HEK293 (cell line): ENCODE results near the gene STK11.
A peak's percentile ranks its signal among the peaks of the same experiment; 100 is the strongest.

Source experiments
- EGR2 ChIP-seq: fragments of 450-650 bp; formaldehyde crosslinking; IDR thresholded peaks from 2 replicates; pipeline ENCODE4 v1.5.1; 2016; ENCODE audit warnings: low read depth, missing biosample characterization, missing genetic modification characterization
- GFI1B ChIP-seq: fragments of 450-650 bp; formaldehyde crosslinking; IDR thresholded peaks from 2 replicates; pipeline ENCODE4 v1.5.1; 2016; ENCODE audit warnings: missing biosample characterization, missing genetic modification characterization
- HIC1 ChIP-seq: fragments of 450-650 bp; formaldehyde crosslinking; IDR thresholded peaks from 2 replicates; pipeline ENCODE4 v1.5.1; 2016; ENCODE audit warnings: missing biosample characterization, missing genetic modification characterization
- KLF1 ChIP-seq: fragments of 450-650 bp; formaldehyde crosslinking; IDR thresholded peaks from 2 replicates; pipeline ENCODE4 v1.5.1; 2016; ENCODE audit warnings: missing biosample characterization, missing genetic modification characterization
- PRDM10 ChIP-seq: fragments of 450-650 bp; formaldehyde crosslinking; IDR thresholded peaks from 2 replicates; pipeline ENCODE4 v1.5.1; 2016; ENCODE audit warnings: missing biosample characterization, missing genetic modification characterization
- WT1 ChIP-seq: fragments of 450-650 bp; formaldehyde crosslinking; IDR thresholded peaks from 2 replicates; pipeline ENCODE4 v1.5.1; 2016; ENCODE audit warnings: missing biosample characterization, missing genetic modification characterization
- ZBTB10 ChIP-seq: fragments of 450-650 bp; formaldehyde crosslinking; IDR thresholded peaks from 2 replicates; pipeline ENCODE4 v1.5.1; 2016; ENCODE audit warnings: missing biosample characterization, missing genetic modification characterization
- ZBTB11 ChIP-seq: fragments of 450-650 bp; formaldehyde crosslinking; conservative IDR thresholded peaks from 2 replicates; pipeline ENCODE4 v1.5.1; 2016; ENCODE audit warnings: low read depth, missing biosample characterization, missing genetic modification characterization
- ZBTB44 ChIP-seq: fragments of 450-650 bp; IDR thresholded peaks from 2 replicates; pipeline ENCODE4 v1.5.1; 2018; ENCODE audit warnings: missing biosample characterization, mild to moderate bottlenecking, missing genetic modification characterization
- ZFHX2 ChIP-seq: fragments of 450-650 bp; formaldehyde crosslinking; conservative IDR thresholded peaks from 2 replicates; pipeline ENCODE4 v1.5.1; 2016; ENCODE audit warnings: missing biosample characterization, missing genetic modification characterization
- ZFP37 ChIP-seq: fragments of 450-650 bp; formaldehyde crosslinking; IDR thresholded peaks from 2 replicates; pipeline ENCODE4 v1.5.1; 2016; ENCODE audit warnings: missing biosample characterization, missing genetic modification characterization
- ZFP41 ChIP-seq: fragments of 450-650 bp; formaldehyde crosslinking; IDR thresholded peaks from 2 replicates; pipeline ENCODE4 v1.5.1; 2016; ENCODE audit warnings: missing biosample characterization, missing genetic modification characterization, borderline replicate concordance
- ZNF10 ChIP-seq: fragments of 450-650 bp; formaldehyde crosslinking; IDR thresholded peaks from 2 replicates; pipeline ENCODE4 v1.5.1; 2017; ENCODE audit warnings: missing biosample characterization, missing genetic modification characterization
- ZNF112 ChIP-seq: fragments of 450-650 bp; formaldehyde crosslinking; IDR thresholded peaks from 2 replicates; pipeline ENCODE4 v1.5.0; 2017; ENCODE audit warnings: missing biosample characterization, missing genetic modification characterization
- ZNF114 ChIP-seq: fragments of 450-650 bp; formaldehyde crosslinking; IDR thresholded peaks from 2 replicates; pipeline ENCODE4 v1.5.0; 2017; ENCODE audit warnings: missing biosample characterization, missing genetic modification characterization
- ZNF2 ChIP-seq: fragments of 450-650 bp; formaldehyde crosslinking; IDR thresholded peaks from 2 replicates; pipeline ENCODE4 v1.5.1; 2016; ENCODE audit warnings: missing biosample characterization, missing genetic modification characterization
- ZNF280C ChIP-seq: fragments of 450-650 bp; formaldehyde crosslinking; IDR thresholded peaks from 2 replicates; pipeline ENCODE4 v1.5.1; 2016; ENCODE audit warnings: missing biosample characterization, missing genetic modification characterization
- ZNF670 ChIP-seq: fragments of 450-650 bp; formaldehyde crosslinking; IDR thresholded peaks from 2 replicates; pipeline ENCODE4 v1.5.1; 2016; ENCODE audit warnings: missing biosample characterization, missing genetic modification characterization, low read depth
- ZNF692 ChIP-seq: fragments of 450-650 bp; formaldehyde crosslinking; IDR thresholded peaks from 2 replicates; pipeline ENCODE4 v1.5.1; 2016; ENCODE audit warnings: missing biosample characterization, missing genetic modification characterization
- ZNF791 ChIP-seq: fragments of 450-650 bp; formaldehyde crosslinking; IDR thresholded peaks from 2 replicates; pipeline ENCODE4 v1.5.1; 2016; ENCODE audit warnings: missing biosample characterization, missing genetic modification characterization

The STK11 gene

GRCh38 chr19:1238369-1239303, 33.1 kb downstream of the STK11 start (continued):
- TF ChIP-seq PRDM10 (tag by site-specific recombination) (0 out of 2 replicates have a peak, but pooled peaks have one; percentile 2), KLF1 (tag by site-specific recombination) (no peak), HIC1 (tag by site-specific recombination) (peak; percentile 64; the same call in 1 of the 2 replicates), ZBTB11 (tag by site-specific recombination) (peak; percentile 33; the same call in 1 of the 2 replicates), ZNF10 (tag by site-specific recombination) (no peak), ZNF2 (no peak), EGR2 (tag by site-specific recombination) (no peak), ZNF280C (tag by site-specific recombination) (no peak), ZNF692 (tag by site-specific recombination) (no peak), GFI1B (tag by site-specific recombination) (no peak), ZNF114 (tag by site-specific recombination) (no peak), WT1 (tag by site-specific recombination) (no peak), ZBTB44 (tag by site-specific recombination) (no peak), ZFP41 (tag by site-specific recombination) (no peak), ZBTB10 (tag by site-specific recombination) (0 out of 2 replicates have a peak, but pooled peaks have one; percentile 64), ZNF670 (tag by site-specific recombination) (no peak), ZNF112 (tag by site-specific recombination) (no peak), ZFHX2 (peak; percentile 15; the same call in 1 of the 2 replicates), ZFP37 (tag by site-specific recombination) (no peak), ZNF791 (tag by site-specific recombination) (no peak)
